HG03135 (cell line): ENCODE measurements around the gene SOCS7.

ENCODE experiments used
- ATAC-seq: cut with Tn5 transposase; IDR thresholded peaks from one replicate; pipeline ENCODE4 v1.9.1; 2021; ENCODE audit warnings: mild to moderate bottlenecking, moderate library complexity; ENCODE audit not compliant: unreplicated experiment

Gene SOCS7

GRCh38 chr17:38334480-38335364, 16.9 kb upstream of the SOCS7 start:
- no peak for ATAC-seq

GRCh38 chr17:38336838-38337237, 14.8 kb upstream of the SOCS7 start:
- no peak for ATAC-seq

DNA sequence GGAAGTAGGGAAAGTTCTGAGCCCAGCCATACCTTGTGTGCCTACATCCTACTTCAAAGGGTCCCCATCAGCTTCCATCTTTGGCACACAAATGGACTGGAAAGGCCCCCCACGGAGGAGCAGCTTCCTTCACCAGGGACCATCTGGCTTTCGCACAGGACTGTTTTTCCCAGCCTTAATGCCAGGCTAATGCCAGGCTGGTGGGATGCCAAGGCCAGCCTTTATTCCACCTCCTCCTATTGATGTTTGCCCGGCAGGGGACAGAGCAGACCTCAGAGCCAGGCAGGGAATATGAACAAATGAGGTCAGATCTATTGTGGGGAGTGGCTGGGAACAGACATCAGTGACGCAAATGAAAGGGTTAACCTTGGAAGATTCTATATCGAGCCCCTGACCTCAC, 13.6 kb upstream of the SOCS7 start:
- ATAC-seq: no peak

GRCh38 chr17:38338535-38338934, 13.1 kb upstream of the SOCS7 start:
- ATAC-seq: no peak

- ATAC-seq: no peak
Measured at GRCh38 chr17:38339891-38340290, 11.8 kb upstream of the SOCS7 start.

DNA sequence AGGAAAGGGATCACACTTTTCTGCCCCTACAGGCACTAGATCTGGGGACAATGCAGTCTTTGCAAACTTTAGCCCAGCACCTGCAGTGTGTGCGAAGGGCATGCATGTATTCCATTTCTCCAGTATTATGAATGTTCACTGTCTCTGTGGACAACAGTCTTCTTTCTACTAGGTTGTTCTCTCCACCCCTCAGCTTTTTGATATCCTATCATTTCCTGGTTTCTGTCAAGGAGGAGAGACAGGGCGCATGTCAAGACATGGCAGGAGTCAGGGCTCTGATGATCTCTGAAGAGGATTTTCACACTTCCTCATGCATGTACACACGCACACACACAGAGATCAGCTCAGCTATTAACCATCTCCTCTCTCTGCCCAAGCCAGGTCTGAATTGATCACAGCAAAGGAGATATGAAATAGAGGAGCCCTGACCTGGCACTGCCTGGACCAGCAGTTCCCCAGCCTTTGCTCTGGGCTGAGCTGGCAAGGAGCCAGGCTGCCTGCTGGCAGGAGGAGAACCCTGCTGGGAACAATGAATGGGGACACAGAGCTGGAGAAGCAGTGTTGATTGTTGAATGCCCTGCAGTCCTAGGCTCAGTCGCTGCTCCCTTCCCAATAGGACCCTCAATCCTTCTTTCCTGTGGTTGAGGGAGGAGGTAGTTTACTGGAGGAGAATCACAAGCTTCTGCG, 10.5 kb upstream of the SOCS7 start:
- ATAC-seq: no peak

- ATAC-seq: no peak
Measured at GRCh38 chr17:38342886-38343607, 8.6 kb upstream of the SOCS7 start.

GRCh38 chr17:38343608-38344419, 7.8 kb upstream of the SOCS7 start, which contains the start of gene GPR179:
Gene GPR179 (minus strand): TSS chr17:38343956. CDS start chr17:38343789, 167 bp downstream.
- ATAC-seq: no peak

GRCh38 chr17:38344420-38344745, 7.3 kb upstream of the SOCS7 start:
- no peak for ATAC-seq

DNA sequence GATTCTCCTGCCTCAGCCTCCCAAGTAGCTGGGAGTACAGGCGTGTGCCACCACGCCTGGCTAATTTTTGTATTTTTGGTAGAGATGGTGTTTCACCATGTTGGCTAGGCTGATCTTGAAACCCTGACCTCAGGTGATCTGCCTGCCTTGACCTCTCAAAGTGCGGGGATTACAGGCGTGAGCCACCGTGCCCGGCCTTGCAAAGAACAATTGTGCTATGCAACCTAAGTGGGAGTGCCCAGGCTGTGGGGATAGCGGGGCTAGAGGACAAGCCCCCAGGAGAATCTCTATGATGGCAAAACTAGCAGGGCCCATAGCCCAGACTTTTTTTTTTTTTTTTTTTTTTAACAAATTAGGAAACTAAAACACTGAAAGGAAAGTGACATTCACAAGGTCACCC, 5.9 kb upstream of the SOCS7 start:
- ATAC-seq: no peak

GRCh38 chr17:38349097-38349730, 2.4 kb upstream of the SOCS7 start:
- no peak for ATAC-seq

DNA sequence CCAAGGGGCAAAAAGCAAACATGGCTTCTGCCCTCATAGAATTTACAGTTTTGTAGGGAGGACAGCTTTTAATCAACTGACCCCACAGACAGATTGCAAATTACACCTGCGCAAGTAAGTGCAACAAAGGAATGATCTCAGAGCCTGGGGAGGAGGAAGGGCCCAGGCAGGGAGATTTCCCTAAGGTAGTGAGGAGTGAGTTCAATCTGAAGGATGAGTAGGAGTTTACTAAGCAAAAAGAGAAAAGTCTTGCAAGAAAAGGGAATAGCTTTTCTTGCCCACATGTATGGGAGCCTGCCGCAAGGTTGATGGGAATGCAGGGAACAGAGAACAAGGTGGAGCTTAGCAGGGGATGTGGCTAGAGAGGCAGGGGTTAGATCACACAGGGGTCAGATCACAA, 1.6 kb upstream of the SOCS7 start:
- ATAC-seq: no peak

- ATAC-seq: no peak
Measured at GRCh38 chr17:38352245-38353085, 821 bp downstream of the SOCS7 start.

GRCh38 chr17:38353086-38353604, 1.5 kb downstream of the SOCS7 start:
- no peak for ATAC-seq

- no peak for ATAC-seq
Measured at GRCh38 chr17:38353668-38354067, 2.0 kb downstream of the SOCS7 start.

DNA sequence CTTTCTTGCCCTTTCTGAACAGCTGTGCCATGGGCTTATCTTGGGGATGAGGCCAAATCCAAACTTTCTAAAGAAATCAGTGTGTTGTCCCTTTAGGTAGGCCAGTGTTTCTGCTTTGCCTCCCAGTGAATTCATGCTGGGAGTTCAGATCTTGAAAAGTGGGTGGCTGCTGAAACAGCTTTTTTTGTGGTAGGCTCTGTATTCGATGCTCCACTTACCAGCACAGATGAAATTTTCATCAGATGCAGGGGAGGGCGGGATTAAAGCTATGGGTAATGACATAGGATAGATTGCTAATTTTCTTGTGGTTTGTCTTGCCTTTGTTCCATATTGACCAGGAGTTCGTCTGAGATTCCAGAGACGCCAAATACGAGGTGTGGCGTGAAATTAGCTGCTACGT, 2.8 kb downstream of the SOCS7 start:
- ATAC-seq: no peak

- no peak for ATAC-seq
Measured at GRCh38 chr17:38355251-38355650, 3.6 kb downstream of the SOCS7 start.

GRCh38 chr17:38357486-38358123, 6.0 kb downstream of the SOCS7 start:
- no peak for ATAC-seq
